ENCODE measurements around the gene TMEM156.

TMEM156 gene

GRCh38 chr4:38950159-38950558 lies 82.0 kb downstream of the TMEM156 start:
- Histone ChIP-seq H3K4me1 (ENCODE audit: control insufficient read depth, insufficient read depth, low read length) (no peaks in the 10 kb centered on the region), H3K27ac (ENCODE audit: extremely low read depth, low read depth, low read length) (no peak overlapping the region), H3K36me3 (ENCODE audit: control insufficient read depth in 2 of 2, insufficient read depth in 1 of 2, low read length in 2 of 2) (peaks cover 0 to 2% of the 10 kb centered on the region in 2 experiments; a peak in 1 of 3 replicates), H3K4me3 (ENCODE audit: low read depth, low read length) (no peak overlapping the region), H3K9me3 (ENCODE audit: control insufficient read depth, insufficient read depth, low read depth, low read length) (no peaks in the 10 kb centered on the region)
- CTCF ChIA-PET, result interaction anchor here (0.6 to 1.3 kb wide), 2 partner anchors 49 to 158 kb away, joined by 3 to 4 read pairs; no protein-coding TSS in a partner anchor
- no peak for TF ChIP-seq ZNF140 (tag by site-specific recombination; IDR thresholded peaks at IDR 0.05)
- no peak for TF ChIP-seq ZNF549 (tag by site-specific recombination; IDR thresholded peaks at IDR 0.05)
- no peak for TF ChIP-seq ZNF660 (tag by site-specific recombination; IDR thresholded peaks at IDR 0.05)
- no peak for TF ChIP-seq OSR2 (tag by site-specific recombination; IDR thresholded peaks at IDR 0.05)
- no peak for TF ChIP-seq ZNF214 (tag by site-specific recombination; IDR thresholded peaks at IDR 0.05; ENCODE audit: borderline replicate concordance)
- no peak for TF ChIP-seq MEIS1 (CRISPR knock-in tag; IDR thresholded peaks at IDR 0.05; ENCODE audit: borderline replicate concordance)
- no peak for TF ChIP-seq ZNF202 (tag by site-specific recombination; IDR thresholded peaks at IDR 0.05; ENCODE audit: borderline replicate concordance)
- TF ChIP-seq ZEB2 (tag by site-specific recombination; IDR thresholded peaks at IDR 0.05), result no peak
- no peak for TF ChIP-seq ZNF792 (tag by site-specific recombination; IDR thresholded peaks at IDR 0.05)
- TF ChIP-seq, protein P1, sequence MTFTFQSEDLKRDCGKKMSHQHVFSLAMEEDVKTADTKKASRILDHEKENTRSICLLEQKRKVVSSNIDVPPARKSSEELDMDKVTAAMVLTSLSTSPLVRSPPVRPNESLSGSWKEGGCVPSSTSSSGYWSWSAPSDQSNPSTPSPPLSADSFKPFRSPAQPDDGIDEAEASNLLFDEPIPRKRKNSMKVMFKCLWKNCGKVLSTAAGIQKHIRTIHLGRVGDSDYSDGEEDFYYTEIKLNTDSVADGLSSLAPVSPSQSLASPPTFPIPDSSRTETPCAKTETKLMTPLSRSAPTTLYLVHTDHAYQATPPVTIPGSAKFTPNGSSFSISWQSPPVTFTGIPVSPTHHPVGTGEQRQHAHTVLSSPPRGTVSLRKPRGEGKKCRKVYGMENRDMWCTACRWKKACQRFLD (tag by site-specific recombination; IDR thresholded peaks at IDR 0.05), result no peak
- TF ChIP-seq, protein P2, sequence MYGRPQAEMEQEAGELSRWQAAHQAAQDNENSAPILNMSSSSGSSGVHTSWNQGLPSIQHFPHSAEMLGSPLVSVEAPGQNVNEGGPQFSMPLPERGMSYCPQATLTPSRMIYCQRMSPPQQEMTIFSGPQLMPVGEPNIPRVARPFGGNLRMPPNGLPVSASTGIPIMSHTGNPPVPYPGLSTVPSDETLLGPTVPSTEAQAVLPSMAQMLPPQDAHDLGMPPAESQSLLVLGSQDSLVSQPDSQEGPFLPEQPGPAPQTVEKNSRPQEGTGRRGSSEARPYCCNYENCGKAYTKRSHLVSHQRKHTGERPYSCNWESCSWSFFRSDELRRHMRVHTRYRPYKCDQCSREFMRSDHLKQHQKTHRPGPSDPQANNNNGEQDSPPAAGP (tag by site-specific recombination; IDR thresholded peaks at IDR 0.05), result no peak
- TF ChIP-seq ZNF48 (tag by site-specific recombination; IDR thresholded peaks at IDR 0.05), result no peak
- TF ChIP-seq KLF16 (tag by site-specific recombination; IDR thresholded peaks at IDR 0.05), result no peak
- TF ChIP-seq REPIN1 (tag by site-specific recombination; IDR thresholded peaks at IDR 0.05; ENCODE audit: low read depth), result no peak
- TF ChIP-seq ZNF561 (tag by site-specific recombination; IDR thresholded peaks at IDR 0.05; ENCODE audit: borderline replicate concordance), result no peak
- no peak for TF ChIP-seq ZNF521 (tag by site-specific recombination; IDR thresholded peaks at IDR 0.05)
- TF ChIP-seq KLF10 (tag by site-specific recombination; IDR thresholded peaks at IDR 0.05), result no peak
- no peak for TF ChIP-seq ZBTB48 (tag by site-specific recombination; IDR thresholded peaks at IDR 0.05)
- TF ChIP-seq, protein P3, sequence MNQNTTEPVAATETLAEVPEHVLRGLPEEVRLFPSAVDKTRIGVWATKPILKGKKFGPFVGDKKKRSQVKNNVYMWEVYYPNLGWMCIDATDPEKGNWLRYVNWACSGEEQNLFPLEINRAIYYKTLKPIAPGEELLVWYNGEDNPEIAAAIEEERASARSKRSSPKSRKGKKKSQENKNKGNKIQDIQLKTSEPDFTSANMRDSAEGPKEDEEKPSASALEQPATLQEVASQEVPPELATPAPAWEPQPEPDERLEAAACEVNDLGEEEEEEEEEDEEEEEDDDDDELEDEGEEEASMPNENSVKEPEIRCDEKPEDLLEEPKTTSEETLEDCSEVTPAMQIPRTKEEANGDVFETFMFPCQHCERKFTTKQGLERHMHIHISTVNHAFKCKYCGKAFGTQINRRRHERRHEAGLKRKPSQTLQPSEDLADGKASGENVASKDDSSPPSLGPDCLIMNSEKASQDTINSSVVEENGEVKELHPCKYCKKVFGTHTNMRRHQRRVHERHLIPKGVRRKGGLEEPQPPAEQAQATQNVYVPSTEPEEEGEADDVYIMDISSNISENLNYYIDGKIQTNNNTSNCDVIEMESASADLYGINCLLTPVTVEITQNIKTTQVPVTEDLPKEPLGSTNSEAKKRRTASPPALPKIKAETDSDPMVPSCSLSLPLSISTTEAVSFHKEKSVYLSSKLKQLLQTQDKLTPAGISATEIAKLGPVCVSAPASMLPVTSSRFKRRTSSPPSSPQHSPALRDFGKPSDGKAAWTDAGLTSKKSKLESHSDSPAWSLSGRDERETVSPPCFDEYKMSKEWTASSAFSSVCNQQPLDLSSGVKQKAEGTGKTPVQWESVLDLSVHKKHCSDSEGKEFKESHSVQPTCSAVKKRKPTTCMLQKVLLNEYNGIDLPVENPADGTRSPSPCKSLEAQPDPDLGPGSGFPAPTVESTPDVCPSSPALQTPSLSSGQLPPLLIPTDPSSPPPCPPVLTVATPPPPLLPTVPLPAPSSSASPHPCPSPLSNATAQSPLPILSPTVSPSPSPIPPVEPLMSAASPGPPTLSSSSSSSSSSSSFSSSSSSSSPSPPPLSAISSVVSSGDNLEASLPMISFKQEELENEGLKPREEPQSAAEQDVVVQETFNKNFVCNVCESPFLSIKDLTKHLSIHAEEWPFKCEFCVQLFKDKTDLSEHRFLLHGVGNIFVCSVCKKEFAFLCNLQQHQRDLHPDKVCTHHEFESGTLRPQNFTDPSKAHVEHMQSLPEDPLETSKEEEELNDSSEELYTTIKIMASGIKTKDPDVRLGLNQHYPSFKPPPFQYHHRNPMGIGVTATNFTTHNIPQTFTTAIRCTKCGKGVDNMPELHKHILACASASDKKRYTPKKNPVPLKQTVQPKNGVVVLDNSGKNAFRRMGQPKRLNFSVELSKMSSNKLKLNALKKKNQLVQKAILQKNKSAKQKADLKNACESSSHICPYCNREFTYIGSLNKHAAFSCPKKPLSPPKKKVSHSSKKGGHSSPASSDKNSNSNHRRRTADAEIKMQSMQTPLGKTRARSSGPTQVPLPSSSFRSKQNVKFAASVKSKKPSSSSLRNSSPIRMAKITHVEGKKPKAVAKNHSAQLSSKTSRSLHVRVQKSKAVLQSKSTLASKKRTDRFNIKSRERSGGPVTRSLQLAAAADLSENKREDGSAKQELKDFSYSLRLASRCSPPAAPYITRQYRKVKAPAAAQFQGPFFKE (tag by site-specific recombination; IDR thresholded peaks at IDR 0.05; ENCODE audit: borderline replicate concordance), result no peak
- TF ChIP-seq AEBP2 (tag by site-specific recombination; IDR thresholded peaks at IDR 0.05; ENCODE audit: borderline replicate concordance), result no peak
- POLR2A ChIA-PET, result no interaction called here
